ENCODE data around the gene SYT8. TPM values are rescaled to one million over a fixed set of nuclear protein-coding genes. Genes with fewer than 3 reads are reported as not detected.

Gene SYT8
- total RNA-seq, 1 experiment from 2014 or later = not detected

DNA sequence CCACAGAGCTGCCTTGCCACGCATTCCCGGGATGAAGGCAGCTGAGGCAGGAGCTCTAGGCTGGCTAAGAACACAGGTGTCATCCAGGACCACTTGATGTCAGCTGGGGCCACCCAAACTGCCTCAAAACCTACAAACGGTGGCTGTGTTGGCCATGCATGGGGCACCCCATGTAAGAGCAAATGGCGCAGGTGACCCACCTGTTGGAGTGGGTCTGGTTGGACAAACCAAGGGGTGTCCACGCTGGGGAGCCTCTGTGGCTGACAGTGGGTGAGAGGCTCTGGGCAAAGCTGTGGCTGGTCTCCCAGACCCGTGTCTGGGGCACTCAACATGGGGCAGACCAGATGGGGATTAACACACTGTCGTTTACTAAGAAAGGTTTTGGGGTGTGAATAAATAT is 19.0 kb upstream of the SYT8 start:
- in situ Hi-C loops (cut with HindIII; ENCODE audit: low sequenced_read_pairs) = no loop called here

DNA sequence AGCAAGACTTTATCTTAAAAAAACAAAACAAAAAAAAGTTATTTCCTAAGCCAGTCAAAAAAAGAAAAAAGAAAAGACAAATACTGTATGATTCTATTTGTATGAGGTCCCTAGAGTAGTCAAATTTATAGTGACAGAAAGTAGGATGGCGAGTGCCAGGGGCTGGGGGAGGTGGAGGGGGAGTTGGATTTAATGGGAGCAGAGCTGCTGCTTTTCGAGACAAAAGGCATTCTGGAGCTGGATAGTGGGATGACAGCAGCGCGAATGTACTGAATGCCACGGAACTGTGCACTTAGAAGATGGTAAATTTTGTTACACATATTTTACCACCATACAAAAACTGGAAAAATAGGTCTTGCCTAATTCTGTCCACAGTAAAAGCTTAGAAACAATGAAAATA is 17.8 kb upstream of the SYT8 start:
- DNase-seq (ENCODE audit: low spot score) = no peak
- in situ Hi-C loops (cut with HindIII; ENCODE audit: low sequenced_read_pairs) = no loop called here

More for the DNA sequence above, 19.0 kb upstream of the SYT8 start:
- DNase-seq (ENCODE audit: low spot score) = no peak

DNA sequence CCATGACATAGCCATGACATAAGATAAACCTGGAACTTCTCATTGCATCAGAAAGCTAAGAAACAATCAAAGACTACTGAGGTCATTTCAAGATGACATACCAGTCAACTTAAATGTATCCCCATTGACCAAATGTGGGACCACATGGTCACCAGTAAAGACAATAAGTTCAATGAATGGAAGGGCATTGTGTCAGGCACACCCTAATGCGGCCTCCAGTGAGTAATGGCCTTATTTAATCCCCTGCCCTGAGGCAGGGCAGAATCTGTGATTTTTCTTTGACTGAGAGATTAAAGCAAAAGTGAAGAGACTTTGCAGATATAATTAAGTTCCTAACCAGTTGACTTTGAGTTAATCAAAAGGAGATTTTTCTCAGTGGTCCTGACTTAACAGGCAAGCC is 17.3 kb upstream of the SYT8 start:
- in situ Hi-C loops (cut with HindIII; ENCODE audit: low sequenced_read_pairs) = no loop called here
- no peak for DNase-seq (ENCODE audit: low spot score)

DNA sequence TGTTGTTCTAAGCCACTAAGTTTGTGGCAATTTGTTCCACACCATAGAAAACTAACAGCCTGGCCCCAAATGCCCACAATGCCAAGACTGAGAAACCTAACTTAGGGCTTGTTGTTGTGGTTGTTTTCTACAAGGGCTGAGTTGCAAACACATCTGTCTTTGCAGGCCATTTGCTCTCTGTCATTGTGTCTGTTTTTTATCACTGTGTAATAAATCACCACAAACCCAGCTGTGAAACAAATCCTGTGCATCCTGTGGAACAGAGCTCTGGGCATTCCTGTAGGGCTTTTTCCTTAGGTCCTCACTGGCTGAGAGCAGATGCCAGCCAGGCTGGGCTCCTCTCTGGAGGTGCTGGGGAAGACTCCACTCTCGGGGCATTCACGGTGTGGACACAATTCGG is 15.7 kb upstream of the SYT8 start:
- DNase-seq (ENCODE audit: low spot score) = no peak
- in situ Hi-C loops (cut with HindIII; ENCODE audit: low sequenced_read_pairs) = no loop called here

DNA sequence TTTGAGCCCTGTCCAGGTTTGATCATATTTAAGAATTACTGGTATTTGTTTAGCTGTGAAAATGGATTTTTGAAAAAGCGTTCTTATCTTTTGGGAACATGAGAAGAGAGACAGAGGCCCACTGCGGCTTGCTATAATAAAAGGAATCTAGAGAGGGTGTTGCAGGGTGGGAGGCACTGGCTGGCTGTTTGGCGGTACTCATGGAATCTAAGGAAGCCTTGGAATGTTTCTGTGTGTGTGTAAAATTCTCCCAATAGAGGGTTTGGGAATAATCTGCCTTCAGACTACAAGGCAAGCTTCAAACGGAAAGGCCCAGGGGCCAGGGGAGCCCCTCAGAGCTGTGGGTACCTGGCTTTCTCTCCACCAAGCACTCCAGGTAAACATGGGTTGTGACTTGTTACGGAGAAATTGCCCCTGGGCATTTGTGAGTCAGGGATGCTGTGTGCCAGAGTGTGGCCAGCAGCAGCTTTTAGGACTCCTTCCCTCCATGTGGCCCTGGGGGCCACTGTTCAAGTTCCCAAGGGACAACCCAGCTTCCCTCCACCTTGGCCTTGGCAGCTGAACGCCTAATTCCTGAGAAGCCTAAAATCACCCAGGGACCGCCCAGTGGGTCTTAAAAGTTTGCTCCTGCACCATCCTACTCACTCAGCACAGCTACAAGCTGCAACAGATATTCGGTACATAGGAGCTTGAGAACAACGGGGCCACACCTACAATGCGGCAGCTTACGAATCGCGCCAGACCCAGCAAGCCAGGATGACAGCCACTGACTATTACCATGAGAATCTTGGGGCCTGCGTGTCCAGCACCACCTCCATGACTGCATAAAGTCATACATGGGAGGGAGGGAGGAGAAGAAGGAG is 14.1 kb upstream of the SYT8 start:
- DNase-seq (ENCODE audit: low spot score) = no peak
- in situ Hi-C loops (cut with HindIII; ENCODE audit: low sequenced_read_pairs) = no loop called here

DNA sequence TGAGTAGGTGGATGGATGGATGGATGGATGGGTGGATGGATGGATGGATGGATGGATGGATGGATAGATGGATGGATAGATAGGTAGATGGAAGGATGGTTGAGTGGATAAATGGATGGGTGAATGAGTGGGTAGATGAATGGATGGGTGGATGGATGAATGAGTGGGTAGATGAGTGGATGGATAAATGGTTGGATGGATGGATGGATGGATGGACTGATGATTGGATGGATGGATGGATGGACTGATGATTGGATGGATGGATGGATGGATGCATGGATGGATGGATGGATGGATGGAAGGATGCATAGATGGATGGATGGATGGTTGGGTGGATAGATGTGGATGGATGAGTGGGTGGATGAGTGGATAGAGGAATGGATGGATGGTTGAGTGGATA is 13.2 kb upstream of the SYT8 start:
- in situ Hi-C loops (cut with HindIII; ENCODE audit: low sequenced_read_pairs) = no loop called here
- no peak for DNase-seq (ENCODE audit: low spot score)

DNA sequence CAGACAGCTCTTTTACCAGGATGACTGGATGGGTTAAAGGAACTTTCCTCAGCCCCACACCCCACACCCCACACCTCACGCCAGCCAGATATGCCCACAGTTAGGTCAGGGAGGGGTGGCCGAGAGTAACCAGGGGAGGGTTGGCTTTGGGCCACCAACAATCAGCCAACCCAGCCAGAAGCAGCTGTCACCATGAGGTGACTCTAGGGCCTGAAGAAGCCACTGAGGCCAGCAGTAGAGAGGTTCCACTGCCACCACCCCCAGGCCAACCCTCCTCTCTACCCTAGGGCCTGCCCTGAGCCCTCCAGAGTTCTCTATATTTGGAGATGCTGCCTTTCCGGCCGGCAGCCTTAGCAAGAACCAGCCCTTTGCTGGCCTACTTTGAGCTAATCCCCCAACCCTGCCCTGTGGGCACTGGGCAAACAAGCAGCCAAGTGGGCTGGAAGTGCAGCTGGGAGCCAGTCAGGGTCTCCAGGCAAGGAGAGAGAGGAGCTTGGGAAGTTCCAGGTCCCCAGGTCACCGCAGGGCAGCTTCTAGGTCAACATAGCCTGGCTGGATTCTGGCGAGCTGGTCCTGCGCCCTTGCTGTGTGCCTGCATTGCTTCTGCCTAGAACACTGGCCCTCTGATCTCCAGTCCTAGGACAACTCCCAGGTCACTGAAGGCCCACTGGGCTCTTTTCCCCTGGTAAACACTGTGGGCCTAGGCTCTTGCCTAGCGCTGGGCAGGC is 12.0 kb upstream of the SYT8 start:
- no peak for DNase-seq (ENCODE audit: low spot score)
- in situ Hi-C loops (cut with HindIII; ENCODE audit: low sequenced_read_pairs) = no loop called here

DNA sequence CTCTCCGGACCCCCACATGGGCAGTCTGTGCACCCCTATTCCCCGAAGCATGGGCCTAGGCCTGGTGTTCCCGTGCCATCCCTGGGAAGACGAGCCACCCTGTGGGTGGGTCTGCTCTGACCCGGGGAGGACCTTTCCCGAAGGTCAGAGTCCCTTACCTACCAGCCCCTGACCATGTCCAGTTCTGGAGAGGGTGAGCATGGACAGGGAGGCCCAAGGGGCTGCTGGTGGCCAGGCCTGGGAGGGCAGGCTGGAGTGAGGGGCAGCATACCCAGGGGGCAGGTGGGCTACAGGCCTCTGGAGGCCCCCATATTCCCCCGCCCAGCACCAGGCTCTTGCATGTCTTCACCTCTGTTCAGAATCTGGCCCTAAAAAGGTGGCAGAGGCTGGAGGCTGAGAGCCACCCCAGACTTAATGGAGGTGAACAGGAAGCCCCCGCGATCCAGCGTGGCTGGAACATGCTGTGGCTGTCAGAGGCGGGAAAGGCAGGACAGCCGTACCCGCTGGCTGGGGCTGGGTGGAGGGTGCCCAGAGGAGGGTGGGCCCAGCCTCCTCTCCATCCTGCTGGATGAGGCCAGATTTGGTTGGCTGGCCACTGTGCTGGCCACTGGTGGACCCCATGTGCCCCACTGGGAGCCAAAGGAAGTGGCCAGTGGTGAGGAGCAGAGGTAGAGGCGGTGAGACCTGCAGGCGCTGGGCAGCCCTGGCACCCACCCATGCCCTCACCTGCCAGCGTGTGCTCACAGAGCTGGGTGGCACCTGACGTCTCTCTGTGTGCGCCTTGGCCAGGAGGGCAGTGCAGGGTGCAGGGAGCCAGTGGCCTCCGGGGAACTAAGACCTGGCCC is 11.2 kb upstream of the SYT8 start:
- no peak for DNase-seq (ENCODE audit: low spot score)
- in situ Hi-C loops (cut with HindIII; ENCODE audit: low sequenced_read_pairs) = no loop called here

DNA sequence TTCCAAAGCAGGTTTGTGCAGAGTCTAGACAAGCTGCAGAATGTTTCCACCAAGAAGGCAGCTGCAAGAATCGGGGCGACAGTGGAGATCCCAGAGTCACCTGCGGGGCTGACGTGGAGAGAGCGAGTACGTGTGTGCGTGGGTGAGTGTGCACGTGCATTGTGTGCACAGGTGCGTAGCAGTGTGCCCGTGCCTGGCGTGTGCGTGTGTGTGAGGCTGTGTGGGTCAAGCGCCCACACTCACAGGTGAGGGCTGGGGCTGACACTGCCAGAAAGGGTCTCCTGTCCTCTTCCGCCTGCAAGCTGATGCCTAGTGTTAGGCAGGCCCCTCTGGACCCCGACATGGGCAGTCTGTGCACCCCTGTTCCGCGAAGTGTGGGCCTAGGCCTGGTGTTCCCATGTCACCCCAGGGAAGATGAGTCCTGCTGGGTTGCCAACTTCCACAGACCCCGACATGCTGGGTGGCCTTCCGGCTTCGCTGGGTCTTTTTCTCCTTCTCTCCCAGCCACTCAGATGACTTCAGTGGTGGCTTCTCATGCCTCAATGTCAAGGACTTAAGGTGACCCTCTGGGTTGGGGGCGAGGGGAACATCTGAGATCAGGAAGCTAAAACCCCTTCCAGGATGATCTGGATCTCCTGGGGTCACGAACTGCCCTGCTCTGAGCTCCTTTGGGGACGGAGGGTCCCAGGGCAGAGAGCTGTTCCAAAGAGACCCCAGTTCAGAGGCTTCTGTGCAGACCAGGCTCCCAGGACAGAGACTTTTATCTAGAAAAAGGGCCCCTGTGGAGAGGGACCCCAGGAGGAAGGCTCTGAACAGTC is 10.4 kb upstream of the SYT8 start:
- in situ Hi-C loops (cut with HindIII; ENCODE audit: low sequenced_read_pairs) = no loop called here
- no peak for DNase-seq (ENCODE audit: low spot score)

DNA sequence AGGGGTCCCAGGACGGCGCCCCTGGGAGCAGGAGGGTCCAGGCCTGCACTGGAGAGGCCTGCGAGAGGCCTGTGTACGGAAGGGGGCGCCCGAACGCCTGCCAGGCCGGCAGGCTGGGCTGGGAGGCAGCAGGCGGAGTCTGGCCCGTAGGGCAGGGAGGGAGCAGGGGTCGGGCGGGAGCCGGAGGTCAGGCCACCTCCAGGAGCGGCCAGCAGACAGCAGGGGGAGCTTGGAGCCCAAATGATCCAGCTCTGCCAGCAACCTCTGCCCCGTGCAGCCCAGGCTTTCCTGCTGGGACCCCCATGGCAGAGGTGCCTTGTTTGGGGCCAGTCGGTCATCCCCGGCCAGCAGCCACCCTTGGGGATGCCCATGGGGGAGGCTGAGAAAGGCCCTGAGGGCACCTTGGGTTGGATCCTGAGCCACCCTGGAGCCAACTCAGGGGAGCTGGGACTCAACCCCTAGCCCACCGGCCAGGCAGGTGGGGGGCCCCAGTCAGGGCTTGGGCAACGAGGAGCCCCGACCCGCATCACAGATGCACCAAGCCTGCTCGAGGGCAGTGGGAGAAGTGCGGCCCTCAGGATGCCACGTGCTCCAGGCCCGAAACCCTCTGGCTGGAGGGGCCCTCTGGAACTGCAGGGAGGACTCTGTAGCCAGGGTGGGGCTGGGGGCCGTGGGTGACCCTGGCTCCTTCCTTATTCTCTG is 9.6 kb upstream of the SYT8 start:
- peak; percentile 1 for DNase-seq (ENCODE audit: low spot score)
- in situ Hi-C loops (cut with HindIII; ENCODE audit: low sequenced_read_pairs) = no loop called here

DNA sequence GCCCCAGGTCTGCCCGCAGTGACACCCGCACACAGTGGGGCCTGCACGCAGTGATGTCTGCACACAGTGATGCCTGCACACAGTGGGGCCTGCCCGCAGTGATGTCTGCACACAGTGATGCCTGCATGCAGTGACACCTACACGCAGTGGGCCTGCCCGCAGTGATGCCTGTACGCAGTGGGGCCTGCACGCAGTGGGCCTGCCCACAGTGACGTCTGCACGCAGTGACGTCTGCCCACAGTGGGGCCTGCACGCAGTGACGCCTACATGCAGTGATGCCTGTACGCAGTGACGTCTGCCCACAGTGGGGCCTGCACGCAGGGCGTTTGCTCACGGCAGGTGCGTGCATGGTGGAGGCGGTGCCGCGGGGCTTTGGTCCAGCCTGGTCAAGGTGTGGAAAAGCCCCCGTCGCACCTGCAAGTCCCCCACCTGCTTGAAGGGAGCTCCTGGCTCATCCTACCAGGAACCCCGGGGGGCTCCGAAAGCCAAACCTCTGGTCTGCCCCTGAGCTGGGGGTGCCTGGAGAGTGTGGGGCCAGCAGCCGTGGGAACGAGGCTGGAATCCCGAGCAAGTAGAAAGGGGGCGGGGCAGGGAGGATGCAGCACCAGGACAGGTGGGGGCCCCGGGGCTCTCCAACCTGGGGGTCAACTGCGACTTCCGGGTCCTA is 8.9 kb upstream of the SYT8 start:
- DNase-seq (ENCODE audit: low spot score) = no peak
- in situ Hi-C loops (cut with HindIII; ENCODE audit: low sequenced_read_pairs) = no loop called here

DNA sequence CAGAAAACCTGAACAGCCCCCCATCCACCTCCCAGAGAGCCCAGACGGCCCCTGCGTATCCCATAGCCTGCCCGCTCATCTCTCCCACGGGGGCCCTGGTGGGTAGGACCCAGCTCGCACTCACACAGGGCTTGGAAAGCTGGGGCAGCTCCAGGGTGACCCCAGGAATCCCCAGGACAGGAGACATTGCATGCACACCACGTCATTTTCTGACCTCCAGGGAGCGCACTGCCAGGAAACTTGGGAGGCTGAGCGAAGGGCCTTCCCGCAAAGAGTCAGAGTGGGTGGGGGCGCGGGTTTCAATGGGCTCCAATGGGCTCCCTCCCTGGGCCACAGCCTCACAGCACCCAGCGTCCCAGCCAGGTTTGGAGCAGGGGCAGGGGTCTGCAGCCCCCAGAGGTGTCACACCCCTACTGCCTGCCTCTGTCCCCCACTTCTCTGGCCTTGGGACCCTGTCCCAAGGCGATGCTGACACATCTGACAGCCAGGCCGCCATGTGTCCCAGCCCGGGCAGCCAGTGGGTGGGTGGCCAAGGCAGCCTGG is 8.2 kb upstream of the SYT8 start:
- in situ Hi-C loops (cut with HindIII; ENCODE audit: low sequenced_read_pairs) = no loop called here
- no peak for DNase-seq (ENCODE audit: low spot score)

DNA sequence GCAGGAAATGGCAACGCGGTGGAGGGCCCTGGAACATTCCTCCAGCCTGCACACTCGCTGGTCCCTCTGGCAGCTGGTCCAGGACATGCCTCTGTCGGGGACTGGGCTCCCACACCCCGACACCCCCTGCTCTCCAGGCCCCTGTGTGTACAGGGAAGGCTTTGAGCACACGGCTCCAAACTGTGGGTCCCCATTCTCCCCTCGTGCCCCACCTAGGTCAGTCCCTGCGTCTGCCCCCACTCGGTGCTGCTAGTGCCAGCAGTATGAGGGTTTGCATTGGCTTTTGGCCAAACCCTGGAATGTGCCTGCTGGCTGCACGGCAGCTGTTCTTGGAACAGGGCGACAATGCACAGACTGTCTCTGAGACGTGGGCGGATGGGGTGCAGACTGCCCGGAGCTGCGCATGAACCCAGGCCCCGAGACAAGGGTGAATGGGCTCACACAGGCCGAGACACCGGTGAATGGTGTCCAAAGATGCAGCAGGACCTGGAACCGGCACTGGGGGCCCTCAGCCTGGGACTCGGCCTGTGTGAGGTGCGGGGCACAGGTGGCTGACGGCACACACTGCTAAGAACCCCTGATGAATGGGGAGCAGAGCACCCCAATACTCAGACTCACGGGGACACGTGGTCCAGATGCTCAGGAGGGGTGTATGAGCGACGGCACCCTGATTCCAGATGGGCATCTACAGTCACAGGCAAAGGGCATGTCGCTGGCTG is 7.5 kb upstream of the SYT8 start:
- DNase-seq (ENCODE audit: low spot score) = no peak
- in situ Hi-C loops (cut with HindIII; ENCODE audit: low sequenced_read_pairs) = no loop called here

DNA sequence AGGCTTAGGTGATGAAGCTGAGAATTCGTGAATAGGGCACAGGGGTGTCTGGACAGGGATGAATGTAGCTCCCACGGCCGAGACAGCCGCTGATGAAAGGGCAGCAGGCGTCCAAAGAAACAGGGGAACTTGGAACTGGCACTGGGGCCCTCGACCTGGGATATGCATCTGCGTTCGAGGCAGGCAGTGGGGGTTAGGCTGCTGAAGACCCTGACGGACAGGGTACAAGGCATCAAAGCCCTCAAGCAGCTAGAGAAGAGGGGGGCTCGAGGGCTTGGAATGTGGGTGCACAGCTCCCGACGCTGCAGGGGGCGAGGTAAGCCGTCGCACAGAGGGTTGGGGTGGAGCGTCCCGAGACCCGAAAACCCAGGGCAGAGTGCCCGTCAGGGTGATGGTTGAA is 6.9 kb upstream of the SYT8 start:
- in situ Hi-C loops (cut with HindIII; ENCODE audit: low sequenced_read_pairs) = no loop called here

DNA sequence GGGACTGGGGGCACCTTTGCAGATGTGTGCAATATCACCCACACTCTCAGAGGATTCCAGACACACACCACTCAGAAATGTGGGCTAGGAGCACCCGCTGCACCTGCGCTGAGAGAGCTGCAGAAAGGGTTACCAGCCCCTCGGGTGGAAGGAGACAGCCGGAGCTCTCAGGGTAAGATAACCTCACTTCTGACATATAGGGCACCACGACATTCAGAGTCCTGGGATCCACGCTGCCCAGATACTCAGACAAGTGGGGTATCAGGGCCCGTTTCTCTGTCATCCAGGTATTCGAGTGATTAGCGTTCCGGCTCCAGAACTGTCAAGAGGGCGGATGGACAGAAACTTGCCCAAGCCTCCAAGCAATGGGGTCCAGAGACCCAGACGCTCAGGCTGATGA is 6.2 kb upstream of the SYT8 start:
- in situ Hi-C loops (cut with HindIII; ENCODE audit: low sequenced_read_pairs) = no loop called here
- no peak for DNase-seq (ENCODE audit: low spot score)

More for the DNA sequence above, 6.9 kb upstream of the SYT8 start:
- DNase-seq (ENCODE audit: low spot score) = no peak

DNA sequence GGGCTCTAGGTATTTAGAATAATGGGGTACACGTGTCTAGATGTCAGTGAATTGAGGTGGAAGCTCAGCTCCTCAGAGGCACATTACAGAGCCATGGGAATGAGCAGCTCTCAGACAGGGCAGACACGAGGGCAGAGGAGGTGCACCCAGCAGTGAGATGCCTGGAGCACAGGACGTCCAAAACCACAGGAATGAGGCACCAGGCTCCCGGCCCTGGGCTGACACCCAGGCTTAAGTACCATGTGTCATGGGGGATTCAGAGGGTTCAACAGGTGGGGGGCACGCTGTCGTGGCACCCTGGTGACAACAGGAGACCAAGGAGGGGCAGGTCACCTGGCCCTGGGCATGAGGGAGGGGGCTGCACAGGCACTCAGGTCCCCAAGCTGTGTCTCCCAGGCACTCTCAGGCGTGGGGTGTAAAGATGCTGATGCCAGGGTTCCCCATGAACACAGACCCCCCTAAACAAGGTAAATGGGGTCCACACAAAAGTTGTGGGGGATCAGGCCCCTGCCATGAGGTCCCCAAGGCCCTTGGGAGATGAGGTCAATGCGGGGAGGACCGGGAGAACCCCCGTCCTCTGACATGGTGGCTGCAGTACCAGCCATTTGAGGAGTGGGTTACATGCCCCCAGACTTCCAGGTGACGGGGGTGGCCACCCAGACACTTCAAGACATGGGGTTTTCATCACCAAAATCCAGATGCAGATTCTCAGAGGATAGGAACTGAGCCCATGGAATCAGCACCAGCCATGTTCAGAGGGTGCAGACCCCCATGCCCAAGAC is 5.6 kb upstream of the SYT8 start:
- no peak for DNase-seq (ENCODE audit: low spot score)
- in situ Hi-C loops (cut with HindIII; ENCODE audit: low sequenced_read_pairs) = no loop called here

DNA sequence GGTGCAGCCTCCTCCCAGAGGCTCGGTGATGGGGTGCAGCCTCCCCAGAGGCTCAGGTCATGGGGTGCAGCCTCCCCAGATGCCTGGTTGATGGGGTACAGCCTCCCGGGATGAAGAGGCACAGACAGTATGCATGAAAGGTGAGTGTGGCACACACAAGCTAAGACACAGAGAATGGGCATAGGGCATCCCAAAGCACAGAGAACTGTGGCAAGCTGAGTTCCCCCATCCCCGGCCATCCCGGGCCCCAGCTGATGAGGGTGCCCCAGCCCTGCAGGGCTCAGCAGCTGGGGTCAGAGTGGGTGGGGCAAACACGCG is 4.8 kb upstream of the SYT8 start:
- in situ Hi-C loops (cut with HindIII; ENCODE audit: low sequenced_read_pairs) = no loop called here
- no peak for DNase-seq (ENCODE audit: low spot score)

Data from G401 (cell line).